Stimulated activated CD8-positive, alpha-beta memory T cell treated with anti-CD3 and anti-CD28 coated beads, Interleukin-4, amount 100 ng/mL, for 1 hour (primary cell): ENCODE measurements around the gene CYB5D1.

ENCODE experiments used
- DNase-seq, 2 donors: peaks; one replicate each; pipeline ENCODE4 v3.0.0-alpha.2; 2020; ENCODE audit warnings: low read depth in 2 of 2, low spot score in 1 of 2

Gene CYB5D1

DNA sequence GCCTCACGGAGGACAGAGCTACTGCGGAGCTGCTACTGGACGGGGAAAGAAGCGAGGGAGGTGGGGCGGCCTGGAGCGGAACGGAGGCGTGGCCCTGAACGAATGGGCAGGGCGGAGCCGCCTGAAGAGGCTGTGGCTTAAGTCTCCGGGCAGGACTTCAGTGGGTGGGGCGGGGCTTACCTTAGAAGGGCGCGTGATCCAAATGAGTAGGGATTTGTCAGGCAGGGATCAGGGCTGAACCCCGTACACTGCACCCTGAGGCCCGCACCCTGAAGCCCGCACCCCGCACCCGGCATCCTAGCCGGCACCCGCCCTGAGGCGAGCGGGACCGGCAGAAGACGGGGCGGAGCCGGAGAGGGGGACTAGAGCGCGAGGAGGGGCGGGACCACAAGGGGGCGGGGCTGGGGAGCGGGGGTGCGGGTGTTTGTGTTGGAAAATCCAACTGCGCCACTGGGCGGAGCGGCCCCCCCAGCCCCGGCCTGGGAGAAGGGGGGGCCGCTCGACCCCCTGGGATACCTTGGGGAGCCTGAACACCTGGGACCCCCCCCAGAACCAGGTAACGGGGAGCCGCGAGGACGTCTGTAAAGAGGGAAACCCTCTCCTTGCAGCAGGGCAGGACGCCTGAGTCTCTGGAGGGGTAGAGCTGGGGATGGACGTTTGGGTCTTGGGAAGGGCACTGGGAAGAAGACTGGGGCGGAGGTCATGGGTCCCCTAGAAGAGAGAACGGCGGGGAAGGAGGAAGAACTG is 23.8 kb upstream of the CYB5D1 start, which contains the start of gene KDM6B:
Gene KDM6B, plus strand, starts transcription at position 423 of the 747 bp plus-strand sequence. CDS start 11,338 bp downstream, outside the sequence.
- DNase-seq, result peak; percentile 67 to 71

DNA sequence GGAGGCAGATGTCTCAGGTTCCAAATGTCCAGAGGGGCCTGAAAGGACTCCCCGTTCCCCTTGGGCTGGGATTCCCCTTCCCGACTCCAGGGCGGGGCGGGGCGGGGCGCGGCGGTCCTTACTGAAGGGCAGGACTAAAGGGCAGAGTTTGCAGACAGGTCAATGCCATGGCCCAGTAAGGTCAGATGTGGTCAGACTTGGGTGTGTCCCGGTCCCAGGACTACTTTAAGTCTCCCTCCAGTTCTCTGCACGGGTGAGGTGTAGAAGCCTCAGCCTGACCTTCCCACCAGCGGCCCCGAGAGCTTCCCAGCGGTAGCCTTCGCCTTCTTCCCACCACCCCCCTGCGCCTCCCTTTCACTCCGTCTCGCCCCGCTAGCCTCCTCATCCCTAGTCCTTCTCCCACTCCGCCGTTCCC is 23.3 kb upstream of the CYB5D1 start:
- DNase-seq, result no peak

DNA sequence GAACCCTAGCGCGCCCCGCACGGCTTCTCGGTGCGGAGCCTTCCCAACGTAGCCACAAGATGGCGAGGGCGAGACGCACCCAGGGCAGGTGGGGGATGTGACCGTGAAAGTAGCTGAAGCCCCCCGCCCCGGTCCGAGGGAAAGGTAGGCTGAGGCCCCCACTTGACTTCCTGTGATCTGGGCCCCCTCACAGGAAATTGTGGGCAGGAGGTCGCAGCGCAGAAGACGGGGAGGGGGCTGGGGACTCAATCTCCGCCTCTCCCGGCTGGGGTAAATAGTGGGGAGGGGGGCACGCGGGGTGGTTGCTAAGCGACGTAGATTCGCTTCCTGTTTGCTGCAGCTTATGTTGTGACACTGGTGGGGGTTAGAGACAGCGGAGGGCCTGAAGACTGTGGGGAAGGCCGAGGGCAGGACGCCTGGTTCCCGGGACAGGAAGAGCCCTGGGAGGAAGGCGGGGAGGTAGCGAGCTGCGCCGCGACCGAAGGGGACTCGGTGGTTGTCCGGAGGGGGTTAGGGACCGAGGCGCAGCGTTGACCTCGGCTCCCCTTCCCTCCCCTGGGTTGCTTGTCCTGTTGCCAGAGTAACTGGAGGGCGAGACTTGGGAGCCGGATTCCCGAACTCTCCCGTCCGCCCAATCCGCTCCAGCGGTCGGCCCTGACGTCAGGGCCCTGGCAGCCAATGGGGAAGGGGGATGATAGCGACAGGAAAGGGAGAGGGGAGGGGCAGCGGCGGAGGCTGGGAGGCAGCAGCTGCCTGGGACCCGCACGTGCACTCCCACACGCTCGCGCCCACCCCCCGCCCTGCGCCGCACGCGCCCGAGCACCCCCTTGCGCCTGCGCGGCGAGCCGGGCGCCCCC is 22.6 kb upstream of the CYB5D1 start:
- peak in 1 of 2 donors; percentile 71 for DNase-seq

DNA sequence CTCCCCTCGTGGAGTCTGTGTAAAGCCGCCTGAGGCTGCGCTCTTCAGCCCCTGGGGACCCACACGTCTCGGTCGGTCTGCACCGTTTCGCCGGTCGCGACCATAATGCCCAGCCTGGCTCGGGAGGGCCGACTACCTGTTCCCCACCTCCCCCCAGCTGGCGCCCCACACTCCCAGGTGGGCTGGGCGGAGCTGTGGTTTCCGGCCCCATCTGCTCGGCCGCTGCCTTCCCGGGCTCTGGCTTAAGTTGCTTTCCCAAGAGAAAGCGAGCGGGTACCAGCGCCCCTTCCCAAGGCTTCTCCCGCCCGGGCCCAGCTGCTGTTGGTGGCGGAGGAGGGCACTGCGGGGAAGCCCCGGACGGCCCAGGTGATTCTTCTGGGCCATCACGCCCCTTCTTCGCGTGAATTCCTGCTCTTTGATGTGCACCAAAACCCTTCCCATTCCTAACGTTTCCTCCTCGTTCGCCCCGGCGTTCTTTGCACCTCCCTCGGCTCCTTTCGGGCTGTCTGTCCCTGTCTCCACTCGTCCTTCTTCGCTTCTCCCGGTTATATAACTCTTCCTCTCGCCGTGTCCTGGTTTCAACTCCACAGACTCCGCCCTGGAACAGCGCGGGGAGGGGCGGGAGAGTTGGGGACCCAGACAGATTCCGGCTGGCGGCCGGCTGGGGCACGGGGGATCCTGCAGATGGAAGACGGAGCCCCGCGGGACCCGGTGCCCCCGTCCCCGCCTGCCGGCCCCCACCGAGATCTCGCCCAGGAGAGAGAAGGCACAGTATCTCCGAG is 21.8 kb upstream of the CYB5D1 start:
- no peak for DNase-seq

DNA sequence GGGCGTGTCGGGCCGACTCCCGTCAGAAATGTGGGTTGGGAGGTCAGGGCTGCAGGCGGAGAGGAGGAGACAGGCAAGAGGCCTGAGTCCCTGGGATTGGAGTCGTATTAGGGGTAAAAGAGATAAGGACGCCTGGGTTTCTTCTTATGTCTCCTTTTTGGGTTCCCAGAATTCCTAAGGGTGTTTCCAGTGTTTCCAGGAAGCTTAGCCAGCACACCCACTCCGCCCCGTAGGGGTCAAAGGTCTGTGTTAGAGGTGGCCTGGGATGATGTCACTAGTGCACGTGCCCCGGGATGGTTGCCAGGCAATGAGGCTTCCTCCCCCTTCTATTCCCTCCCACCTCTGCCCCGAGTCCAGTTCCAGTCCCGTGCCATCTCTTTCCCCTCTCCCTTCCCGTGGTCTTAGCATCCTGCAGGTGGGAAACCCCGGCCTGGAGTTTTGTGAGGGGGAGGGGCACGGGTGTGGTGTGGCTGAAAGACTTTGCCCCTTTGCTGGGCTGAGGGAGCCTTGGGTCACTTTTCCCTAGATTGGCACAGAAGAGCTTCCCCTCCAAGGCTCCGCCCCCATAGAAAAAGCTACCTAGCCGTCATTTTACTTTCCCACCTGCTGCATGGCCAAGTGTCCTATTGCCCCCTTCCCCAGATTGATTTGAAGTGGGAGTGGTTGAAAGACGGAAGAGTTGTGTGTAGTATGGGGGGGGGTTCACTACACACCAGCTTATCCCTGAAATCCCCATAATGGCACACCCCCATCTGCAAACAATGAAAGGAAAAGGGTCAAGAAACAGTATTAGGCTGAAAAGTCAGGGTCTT is 21.0 kb upstream of the CYB5D1 start:
- DNase-seq, result no peak

DNA sequence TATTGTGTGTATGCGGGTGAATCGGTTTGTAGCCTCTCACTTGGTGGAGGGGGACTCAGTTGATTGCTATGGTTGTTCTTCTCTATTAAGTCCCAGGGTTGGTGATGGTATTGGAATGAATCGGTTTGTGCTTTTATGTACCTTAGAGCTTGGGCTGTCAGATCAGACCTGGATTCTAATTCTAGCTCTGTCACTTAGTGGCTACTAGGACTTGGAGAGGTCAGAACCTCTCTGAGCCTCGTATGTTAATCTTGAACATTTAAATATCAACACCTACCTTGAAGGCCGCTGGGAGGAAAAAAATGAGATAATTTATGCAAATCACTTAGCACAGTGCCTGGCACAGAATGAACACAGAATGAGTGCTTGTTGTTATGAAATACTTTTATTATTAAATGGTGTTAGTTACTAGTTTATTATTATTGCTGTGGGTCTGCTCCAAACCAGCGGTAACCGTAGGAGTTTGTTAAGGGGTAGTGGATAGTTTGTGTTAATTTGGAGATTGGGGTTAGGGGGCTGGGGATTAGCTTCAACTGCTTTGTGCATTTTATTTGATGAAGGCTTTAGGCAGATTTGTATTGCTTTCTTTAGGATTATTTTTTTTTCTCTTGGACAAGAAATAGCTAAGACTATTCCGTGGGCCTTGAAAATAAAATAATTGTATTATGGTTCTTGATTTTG is 20.3 kb upstream of the CYB5D1 start:
- DNase-seq, result no peak

DNA sequence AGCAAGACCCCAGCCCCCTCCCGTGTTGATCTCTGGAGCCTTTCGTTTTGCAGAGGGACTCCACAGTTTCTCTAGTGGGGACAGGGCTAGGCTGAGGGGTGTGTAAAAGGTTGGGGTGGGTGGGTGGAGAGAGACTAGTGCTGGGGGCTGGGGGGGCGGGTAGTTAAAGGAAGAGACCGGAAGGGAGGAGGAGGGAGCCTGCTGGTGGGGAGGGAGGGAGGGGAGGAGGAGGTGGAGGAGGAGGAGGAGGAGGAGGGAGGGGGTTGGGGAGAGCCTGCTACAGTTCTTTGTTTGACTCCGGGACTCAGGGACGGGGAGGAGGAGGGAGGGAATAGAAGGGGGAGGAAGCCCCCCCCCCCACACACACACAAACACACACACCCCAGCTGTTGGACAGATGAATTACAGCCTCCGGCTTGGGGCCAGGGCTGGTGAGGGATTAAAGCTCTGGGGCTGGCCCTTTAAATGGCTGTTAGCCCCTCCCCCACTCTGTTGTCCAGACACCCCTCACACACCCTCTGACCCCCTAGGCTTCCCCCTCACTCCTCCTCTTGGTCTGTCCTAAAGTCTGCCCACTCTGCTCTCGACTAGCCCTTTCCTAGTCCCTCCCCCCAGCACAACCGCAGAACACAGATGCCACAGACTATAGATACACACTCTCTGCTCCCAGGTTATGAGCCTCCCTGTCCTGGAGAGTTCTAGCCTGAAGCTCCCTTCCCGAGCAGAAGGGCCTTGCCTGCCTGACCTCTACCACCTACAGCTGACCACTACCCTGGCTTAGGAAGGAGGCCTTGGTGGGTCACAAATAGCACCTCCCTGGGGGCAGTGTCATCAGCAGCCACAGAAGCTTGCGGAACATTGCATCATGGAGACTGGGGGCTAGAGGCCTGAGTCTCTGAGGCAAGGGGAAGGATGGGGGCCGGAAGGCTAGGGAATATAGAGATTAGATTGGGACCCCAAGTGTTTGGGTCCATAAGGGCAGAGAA is 19.4 kb upstream of the CYB5D1 start:
- DNase-seq, result no peak

DNA sequence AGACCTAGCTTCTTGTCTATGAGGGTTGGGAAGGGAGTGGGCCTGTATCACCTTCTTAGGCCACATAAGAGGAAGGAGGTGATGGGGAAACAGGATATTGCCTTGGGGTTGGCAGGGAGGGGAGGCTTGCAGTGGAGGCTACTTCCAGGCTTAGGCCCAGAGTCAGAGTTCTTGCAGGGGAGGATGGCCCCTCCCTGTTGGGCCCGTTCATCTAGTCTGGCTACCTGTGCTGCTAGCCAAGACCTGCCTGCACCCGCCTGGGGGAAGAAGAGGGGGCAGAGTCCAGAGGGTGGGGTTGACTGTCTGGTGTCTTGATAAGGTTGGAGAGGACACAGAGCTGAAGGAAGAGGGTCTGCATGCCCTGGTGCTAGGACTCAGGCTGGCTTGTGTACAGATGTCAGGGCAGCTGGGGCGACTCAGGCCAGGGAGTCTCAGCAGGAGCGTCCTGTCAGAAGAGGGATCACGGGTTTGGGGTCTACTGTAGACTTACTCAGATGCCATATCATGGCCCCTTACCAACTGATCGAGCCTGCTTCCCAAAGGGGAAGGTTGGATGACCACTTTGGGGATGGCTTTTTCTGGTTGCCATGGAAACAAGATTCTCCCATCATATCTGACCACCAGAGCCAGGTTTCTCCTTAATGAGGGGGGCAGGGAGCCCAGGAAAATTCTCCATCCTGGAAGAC is 18.5 kb upstream of the CYB5D1 start:
- no peak for DNase-seq

DNA sequence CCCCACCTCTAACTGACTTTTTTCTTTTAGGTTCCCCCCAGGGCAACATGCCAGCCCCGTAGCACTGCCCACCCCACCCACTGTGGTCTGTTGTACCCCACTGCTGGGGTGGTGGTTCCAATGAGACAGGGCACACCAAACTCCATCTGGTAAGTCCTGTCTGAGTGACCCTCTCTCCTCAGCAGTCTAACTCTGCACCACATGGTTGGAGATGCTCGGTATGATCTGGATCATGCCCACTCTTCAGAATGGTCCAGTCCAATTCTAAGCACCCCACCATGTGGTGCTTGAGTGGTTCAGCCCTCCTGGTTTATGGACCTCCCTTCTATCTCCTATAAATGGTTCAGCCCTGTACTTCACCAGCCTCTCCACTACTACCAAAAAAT is 17.9 kb upstream of the CYB5D1 start:
- DNase-seq, result no peak

DNA sequence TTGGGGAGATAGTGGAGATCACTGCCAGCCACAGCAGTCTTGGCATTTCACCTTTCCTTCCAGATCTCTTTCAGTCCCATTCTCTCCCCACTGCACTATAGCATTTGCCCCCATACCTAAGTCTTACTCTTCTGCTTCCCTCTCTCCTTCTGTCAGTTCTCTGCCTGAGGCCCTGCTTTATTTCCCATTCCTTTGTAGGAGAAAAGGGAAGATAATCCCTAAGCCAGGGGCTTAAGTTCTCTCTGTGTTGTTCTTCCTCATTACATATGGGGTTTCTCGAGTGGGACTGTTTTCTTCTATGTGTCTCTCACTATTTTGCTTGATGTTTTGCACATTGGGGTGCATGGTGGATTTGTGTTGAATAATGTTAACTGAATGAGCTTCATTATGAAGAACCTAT is 17.4 kb upstream of the CYB5D1 start:
- no peak for DNase-seq

DNA sequence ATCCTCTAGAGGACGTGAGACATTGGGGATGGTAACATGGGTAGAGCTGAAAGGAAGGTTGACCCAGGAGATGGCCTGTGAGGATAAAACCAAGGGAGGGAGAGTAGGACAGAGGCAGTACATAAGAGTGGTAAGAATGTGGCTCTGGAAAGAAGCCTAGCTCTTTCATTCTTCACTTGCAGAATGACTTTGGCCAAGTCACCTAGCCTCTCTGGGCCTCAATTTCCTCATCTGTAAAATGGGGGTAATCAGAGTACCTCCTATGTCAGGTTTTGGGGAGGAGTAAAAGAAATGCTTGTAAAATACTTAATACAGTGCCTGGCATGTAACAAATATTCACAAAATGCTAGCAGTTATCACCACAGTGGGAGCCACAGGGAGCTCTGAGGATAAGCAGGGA is 16.9 kb upstream of the CYB5D1 start:
- DNase-seq, result no peak

DNA sequence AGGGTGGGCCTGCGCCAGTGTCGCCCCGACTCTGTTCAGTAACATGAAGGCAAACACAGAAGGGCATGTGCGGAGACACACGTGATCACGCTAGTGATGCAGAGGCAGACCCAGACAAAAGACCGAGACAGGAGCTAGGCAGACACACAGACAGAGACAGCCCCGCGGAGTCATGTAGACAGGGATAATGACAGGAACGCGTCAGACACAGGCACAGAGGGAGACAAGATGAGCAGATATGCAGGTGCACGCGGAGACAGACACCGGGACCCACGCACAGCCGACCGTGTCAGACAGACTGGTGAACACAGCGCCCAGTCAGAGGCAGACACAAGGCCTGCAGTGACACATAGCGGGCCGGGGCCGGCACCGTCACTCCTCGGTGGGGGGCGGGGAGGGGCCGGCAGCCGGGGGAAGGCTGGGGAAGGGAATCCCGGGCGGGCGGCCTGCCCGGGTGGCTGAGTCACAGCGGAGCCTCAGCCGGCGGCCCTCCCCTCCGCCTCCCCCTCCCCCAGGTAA is 16.3 kb upstream of the CYB5D1 start:
- peak; percentile 87 to 90 for DNase-seq

DNA sequence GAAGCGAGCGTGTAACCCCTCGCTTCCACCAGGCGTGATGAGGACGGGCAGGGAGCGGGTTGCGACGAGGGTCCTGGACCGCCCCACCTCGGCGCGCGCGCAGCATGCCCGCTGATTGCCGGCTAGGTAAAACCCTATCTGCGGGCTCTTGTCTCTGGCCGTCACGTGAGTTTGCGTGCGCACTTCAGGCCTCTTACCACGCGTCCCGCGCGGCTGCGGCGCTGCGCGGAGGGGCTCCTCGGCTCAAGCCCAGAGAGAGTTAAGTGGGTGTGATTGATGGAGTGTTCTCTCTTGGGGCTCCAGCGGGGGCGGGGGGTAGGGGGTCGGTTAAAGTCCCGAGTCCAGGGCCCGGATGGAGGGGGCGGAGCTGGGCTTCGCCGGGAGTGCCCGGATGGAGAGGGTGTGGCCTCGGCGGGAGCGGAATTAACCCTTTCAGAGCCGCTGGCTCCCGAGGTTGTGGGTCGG is 15.9 kb upstream of the CYB5D1 start:
- peak; percentile 73 to 77 for DNase-seq

DNA sequence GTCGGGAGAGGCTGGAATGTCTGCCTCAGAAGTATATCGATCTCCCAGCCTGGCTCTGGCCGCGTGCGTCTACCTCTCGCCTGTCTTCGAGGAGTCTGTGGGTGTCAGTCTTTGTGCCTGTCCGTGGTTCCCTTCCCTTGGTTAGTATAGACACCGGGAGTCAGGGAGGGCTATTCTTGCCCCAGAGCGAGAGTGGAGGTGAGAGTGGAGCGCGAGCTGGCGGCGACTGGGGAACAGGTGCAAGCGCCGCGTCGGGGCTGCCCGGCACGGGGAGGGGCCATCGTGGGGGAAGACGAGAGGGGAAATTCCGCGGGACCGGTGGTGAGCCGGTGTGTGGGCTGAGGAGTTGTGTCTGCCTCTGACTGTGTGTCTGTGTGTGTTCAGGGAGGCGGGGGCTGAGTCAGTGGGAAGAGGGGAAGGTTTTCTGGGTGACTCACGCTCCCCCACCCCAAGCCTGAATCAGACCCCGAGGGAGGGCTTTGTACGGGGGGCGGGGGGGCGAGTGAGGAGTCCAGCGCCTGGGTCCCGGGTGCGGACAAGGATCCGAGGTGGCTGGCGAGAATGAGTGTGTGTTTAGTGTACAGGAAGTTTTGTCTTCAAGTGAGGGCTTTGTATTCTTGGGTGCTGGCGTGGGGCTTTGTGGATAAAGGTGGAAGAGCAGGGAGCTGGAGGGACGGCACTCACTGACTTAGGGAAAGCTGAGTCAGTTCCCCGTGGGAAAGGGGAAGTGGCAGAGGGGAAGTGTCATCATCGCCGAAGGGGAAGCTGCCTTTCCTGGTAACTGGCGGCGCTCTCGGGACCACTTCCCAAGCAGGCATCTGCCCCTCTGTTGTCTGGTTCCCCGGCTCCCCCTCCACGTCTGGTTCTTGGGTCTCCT is 15.2 kb upstream of the CYB5D1 start:
- DNase-seq, result peak; percentile 88 to 92

DNA sequence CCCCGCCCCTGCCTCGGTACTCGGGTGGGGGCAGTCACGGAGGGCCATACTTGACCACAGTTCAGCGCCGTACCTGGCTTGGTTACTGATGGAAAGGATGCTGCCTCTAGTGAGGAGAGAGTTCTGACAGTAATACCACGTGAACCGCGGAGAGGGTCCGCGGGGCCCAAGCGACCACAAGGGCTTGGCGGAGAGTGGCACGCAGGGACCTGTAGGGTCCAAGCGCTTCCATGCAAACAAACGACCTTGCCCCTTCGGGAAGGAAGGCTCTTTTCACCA is 14.6 kb upstream of the CYB5D1 start:
- DNase-seq, result no peak

DNA sequence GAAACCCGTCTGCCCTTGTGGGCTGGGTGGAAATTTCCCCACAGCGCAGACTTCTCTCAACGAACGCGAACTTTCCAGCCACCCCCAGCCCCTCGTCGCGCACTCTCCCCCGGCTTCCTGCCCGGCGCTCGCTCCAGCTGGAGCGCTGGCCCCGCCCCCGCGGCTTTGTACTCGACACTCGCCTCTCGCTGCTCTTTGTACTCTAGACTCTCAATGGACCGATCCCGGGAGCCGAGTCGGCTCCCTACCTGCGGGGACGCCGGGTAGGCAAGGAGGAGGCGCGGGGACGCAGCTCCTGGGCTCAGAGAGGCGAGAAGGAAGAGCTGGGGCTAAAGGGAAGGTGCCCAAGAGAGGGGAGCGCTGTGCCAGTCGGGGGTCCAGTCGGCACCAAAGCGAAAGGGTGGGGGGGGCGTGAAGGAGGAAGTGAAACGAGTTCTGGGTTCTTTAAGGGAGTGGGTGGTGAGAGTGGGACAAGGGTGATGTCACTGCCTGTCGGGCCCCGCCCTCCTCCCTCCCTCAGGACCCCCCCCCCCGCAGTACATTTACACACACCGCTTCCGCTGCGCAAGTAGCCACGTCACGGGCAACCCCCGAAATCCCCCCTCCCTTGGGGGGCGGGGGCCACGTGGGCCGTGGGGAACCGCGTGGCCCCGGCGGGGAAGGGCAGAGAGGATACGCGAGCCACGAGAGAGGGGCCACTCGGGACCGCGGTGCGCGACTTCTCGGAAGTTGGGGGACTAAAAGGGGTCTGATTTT is 14.1 kb upstream of the CYB5D1 start:
- DNase-seq, result peak; percentile 79 to 86
